Renal pelvis (tissue), 4 donors: Measurements from ENCODE around the gene TTBK2. TPM values are rescaled to one million over a fixed set of nuclear protein-coding genes. Genes with fewer than 3 reads are reported as not detected.
"Not testable (repeated sequence)": the region's sequence is repeated elsewhere in the genome, so short reads cannot be mapped to it uniquely, and the experiment has no call there.

Experiments used
- DNase-seq: peaks from one replicate; pipeline ENCODE4 v3.0.0-alpha.2; 2013
- polyA plus RNA-seq, 3 donors: library from polyadenylated mRNA; unstranded; fragments of 120-200 nt; gene quantifications; one replicate each; pipeline ENCODE4 v1.2.1, GENCODE V29; 2013; ENCODE audit not compliant: insufficient read length in 3 of 3

The TTBK2 gene
- polyA plus RNA-seq, 3 donors = 9.2 to 12.3 (median 11.7) TPM

DNA sequence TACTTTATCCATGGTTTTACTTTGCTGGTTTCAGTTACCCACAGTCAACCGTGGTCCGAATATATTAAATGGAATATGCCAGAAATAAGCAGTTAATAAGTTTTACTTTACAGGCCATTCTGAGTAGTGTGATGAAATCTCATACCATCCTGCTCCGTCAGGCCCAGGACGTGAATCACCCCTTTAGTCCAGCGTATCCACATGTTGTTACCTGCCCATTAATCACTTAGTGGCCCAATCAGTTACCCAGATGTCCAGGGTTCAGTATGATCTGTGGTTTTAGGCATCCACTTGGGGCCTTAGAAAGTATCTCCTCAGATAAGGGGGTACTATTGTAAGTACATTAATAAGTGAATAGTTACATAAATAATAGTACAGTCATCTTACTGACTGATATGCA, 88.0 kb downstream of the TTBK2 start:
- no peak for DNase-seq

DNA sequence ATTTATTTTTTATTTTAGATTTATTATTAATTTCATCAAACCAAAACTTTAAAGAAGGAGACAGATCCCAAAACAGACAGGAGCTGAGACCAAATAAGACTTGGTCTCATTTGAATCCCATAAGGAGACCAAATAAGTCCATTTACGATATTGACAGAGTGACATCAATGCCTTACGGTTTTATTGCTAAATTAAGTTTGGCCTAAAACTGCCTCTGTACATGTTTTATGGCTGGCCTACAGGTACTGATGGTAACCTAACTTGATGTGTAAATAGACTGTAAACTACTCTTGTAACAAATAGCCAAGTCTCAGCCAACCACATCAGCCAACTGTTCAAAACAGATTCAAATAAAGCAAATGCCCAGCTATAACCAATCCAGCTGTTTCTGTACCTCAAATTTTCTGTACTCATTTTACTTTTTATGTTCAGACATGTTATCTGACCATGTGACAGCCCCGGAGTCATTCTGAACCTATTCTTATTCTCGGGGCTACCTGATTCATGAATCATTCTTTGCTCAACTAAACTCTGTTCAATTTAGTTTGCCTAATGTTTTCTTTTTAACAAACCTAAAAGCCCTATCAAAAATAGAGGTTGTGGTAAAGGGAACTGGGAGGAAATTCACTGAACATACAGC, 94.2 kb downstream of the TTBK2 start:
- no peak for DNase-seq

DNA sequence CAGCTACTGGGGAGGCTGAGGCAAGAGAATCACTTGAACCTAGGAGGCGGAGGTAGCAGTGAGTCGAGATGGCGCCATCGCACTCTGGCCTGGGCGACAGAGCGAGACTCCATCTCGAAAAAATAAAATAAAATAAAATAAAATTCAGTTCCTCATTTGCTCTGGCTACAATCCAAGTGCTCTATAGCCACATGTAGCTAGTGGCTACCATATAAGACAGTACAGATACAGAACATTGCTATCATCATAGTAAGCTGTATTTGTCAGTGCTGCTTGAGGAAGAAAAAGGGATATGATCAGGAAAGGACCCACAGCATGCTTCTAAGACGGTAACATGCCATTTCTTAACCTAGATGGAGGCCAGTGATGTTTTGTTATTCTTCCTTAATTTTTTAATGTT, 95.0 kb downstream of the TTBK2 start:
- DNase-seq = no peak

DNA sequence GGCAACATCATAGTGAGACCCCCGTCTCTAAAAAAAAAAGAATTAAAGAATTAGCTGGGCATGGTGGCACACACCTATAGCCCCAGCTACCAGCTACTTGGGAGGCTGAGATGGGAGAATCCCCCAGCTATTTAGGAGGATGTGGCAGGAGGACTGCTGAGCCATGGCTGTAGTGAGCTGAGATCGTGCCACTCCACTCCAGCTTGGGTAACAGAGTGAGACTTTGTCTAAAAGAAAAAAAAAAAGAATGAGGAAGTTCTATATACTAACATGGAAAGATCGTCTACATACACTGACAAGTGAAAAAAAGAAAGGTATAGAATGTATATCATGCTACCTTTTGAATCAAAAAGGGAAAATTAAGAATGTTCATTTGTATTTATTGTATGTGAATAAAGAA, 99.8 kb downstream of the TTBK2 start:
- DNase-seq = no peak

DNA sequence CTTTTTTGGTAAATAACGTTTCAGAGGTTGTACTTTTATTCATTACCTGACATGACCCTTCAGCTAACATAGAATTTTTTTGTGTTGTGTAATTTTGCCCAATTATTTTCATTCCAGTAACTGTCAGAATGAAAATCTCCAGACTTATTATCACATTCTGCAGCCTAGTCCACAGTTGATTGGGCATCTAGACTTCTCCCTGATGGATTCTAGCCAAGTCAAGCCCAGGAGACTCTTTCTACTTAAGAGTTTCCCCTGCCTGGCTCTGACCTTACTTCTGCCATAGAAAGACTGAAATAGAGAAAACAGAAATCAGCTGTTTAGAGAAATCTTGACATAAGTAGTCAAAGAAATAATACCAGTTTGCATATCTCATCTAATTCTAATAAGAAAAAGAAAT, 100.8 kb downstream of the TTBK2 start:
- DNase-seq = no peak

DNA sequence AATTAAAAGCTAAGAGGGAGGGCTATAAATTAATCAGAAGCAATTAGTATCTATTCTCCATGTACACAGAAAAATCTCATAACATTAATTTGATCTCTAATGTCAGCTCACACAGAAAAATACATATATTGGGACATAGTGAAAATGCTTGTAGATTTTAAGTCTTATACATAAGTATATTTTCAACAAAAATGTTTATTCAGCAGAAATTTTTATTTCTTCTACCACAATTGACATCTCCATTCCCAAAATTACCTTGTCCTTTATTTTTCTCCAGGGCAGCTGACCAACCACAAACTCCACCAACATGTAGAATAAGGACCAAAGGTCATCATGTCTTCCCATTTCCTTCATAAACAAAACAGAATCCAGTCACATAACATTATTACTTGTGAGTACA, 109.1 kb downstream of the TTBK2 start:
- no peak for DNase-seq

DNA sequence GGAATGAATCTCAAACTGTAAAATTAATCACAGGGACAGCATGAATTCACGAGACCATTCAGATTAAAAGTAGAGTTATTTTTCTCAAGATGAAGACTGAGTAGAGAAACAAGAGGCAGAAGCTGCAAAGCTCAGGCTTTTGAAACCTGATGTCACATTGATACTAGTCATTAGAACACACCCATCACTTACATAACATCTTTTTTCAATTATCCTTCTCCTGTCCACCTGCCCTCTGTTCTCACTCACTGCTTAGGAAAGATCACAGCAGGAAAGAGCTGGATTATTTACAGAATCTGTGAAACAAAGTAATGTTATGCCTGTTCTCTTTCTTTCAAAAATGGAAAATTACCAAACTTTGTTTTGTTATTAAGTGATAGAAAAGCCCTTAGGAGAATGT, 111.7 kb downstream of the TTBK2 start:
- DNase-seq = no peak

DNA sequence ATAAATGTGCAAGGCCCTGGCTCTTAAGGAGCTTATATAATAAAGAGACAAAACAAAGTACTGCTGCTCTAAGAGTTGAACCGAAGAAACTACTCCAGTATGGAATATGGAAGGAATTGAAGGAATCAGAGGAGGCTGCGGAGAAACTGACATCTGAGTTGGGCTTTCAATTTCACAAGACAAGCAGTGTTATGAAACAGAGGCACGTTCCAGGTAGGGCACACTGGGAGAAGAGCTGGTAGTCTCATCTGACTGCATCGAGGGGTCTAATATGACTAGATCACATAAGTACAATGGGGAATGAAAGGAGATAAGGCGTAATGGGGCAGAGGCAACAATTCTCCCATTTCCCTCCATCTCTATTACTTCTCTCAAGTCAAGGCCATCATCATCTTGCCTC, 115.3 kb downstream of the TTBK2 start:
- DNase-seq = no peak

DNA sequence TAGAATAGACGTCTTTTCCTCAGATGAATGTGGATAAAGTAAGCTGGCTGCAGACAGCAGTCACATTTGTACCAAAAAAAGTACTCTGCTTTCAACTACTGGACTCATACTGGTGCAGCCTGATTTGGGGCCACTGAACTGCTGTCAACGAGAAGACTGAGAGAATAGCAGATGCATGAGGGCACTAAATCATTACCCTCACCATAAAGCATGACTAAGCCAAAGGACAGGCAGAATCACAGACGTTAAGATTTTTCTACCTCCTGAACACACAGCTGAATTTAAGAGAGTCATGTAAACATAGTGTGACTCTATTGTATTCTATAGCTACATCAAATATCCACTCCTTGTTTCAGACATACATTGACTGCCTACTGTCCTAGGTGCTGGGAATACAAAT, 115.8 kb downstream of the TTBK2 start:
- DNase-seq = no peak

DNA sequence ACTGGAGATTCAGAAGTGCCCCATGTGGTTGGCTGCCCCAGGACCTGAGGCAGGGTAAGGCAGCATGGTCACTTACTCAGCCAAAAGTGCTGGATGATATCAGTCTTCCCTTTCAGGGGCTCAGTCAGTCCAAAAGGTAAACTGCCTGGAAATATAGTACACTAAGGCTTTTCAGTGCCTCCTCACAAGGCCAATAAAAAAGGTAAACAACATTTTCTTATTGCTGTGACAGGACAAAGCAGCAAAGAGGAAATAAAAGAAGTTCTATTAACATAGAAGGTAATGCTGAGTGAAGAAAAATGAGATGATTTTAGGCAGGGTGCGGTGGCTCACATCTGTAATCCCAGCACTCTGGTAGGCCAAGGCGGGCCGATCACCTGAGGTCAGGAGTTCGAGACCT, 117.1 kb downstream of the TTBK2 start:
- DNase-seq = no peak

DNA sequence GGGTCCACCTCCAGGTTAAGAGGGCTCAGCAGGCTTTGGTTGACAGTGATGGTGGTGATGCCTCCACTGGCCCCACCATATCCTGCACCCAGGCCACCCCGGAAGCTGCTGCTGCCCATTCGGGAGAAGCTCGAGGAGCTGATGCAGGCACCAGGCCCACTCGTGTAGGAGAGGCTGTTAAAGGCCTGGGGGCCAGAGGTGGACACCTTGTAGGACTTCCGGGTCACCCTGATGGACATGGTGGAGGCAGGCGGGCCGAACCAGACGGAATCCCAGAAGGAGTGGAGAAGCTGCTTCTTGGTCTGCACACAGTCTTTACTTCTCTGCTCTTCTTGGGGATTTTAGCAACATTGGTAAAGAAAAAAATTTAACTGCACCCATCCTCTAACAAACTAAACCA, 118.4 kb downstream of the TTBK2 start:
- no peak for DNase-seq

DNA sequence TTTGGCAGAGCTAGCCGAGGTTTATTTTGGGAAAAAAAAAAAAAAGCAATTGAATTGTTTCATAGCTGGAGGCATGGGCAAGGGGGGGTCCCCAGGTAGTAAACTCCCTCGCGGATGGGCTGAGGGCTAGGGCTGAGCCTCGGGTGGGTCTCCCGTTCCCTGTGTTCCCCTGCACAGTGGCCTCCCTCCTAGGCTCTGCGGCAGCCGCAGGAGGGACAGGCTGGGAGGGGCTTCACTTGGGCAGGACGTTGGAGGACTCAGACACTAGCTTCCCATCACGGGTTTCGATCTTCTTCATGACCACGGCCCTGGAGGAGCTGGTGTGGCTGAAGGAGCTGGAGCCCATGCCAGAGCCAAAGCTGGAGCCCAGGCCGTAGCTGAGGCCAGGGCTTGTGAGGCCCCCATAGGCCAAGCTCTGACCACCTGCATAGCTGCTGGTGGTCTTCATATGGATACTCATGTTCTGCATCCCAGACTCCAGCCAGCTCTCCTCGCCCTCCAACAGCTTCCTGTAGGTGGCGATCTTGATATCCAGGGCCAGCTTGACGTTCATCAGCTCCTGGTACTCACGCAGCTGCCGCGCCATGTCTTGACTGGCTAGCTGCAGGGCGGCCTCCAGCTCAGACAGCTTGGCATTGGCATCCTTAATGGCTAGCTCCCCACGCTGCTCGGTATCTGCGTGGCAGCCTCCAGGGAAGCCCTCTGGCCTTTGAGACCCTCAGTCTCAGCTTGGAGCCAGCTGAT, 119.7 kb downstream of the TTBK2 start:
- DNase-seq = no peak

DNA sequence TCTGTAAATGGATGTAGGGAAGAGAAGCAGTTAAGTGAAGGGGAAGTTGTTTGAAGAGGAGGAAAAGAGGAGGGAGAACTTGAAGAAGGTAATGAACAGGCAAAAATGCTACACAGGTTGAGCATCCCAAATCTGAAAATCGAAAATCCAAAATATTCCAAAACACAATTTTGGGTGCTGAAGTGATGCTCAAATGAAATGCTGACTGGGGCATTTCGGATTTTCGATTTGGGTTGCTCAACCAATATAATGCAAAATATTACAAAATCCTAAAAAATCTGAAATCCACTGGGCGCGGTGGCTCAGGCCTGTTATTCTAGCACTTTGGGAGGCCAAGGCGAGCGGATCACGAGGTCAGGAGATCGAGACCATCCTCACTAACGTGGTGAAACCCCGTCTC, 121.8 kb downstream of the TTBK2 start:
- no peak for DNase-seq

DNA sequence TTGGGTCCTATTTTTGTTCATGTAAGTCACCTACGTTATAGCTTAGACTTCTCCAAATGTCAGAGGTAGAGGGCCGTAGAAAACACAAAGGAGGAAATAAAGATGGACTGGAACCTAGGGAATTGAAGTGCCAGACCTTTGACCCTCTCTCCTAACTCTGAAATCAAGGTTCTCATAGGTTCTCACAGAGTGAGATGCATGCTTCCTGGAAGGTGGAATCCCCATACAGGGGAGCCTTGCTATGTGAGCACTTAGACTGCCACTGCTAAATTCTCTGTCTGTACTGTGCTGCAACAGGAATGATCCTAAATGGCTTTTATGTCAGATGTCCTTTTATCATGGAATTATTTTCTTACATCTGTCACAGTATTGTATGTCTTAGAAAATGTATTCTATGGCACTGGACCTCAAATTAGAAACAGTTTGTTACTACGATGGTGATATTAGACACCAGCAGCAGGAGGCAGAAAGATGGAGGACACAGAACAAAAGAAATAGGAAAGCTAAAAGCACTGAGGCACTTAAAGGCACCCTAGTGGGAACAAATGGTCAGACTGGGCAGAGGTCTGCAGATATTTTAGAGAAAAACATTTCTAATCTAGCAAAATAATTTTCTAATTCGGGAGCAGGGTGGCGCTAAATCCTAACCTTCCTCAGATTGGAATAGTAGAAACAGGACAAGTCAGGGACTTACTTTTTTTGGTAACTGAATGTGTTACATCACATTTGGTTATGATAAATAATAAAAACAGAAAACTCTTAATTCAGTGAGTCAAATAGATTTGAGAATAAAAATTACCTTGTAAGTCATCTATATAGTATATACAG, 123.4 kb downstream of the TTBK2 start:
- DNase-seq = no peak

DNA sequence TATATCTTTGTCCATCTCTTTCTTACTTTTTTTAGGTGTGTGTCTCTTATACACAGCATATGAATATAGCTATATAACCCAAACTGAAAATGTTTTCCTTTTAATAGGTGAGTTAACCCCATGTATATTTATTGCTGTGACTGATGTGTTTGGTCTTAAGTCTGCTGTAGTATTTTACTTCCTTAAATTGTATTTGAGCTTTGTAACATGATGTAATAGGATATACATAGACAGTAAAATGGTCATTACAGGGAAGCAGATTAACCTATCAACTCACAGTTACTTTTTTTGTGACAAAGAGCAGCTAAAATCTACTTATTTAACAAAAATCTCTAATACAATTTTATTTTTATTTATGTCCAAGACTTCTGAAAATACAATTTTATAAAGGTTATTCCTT, 131.9 kb downstream of the TTBK2 start:
- no peak for DNase-seq

DNA sequence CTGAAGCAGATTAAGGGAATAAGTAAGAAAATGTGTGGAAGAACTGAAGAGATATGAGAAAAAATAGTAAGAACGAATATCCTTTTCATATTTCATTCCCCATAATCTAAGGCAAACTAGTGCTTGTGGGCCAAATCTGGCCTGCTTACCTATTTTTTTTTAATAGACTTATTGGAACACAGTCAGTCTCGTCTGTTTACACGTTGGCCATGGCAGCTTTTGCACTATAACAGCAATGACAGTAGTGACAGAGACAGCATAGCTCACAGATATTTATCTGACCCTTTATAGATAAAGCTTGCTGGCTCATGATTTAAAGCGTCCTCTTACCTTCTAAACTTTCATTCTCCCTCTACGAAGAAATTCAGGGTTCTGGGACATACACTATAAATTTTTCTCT, 133.6 kb downstream of the TTBK2 start:
- no peak for DNase-seq

DNA sequence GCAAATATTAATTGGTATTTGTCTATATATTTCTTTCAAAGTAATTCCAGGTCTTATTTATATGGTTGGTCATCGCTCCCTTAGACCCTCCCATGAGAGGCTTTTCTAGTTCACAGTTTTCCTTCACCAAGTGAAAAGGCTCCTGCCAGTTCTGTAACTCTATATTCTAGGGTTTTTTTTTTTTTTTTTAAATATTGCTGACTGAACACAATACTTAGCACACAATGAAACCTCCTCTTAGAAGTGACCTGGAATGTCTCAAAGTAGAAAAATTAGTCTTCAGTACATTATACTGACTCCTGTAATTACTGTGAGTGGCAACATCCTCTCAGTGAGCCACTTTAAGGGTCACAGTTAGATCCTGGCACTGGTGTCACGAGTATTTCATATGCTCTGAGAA, 135.0 kb downstream of the TTBK2 start:
- DNase-seq = no peak

DNA sequence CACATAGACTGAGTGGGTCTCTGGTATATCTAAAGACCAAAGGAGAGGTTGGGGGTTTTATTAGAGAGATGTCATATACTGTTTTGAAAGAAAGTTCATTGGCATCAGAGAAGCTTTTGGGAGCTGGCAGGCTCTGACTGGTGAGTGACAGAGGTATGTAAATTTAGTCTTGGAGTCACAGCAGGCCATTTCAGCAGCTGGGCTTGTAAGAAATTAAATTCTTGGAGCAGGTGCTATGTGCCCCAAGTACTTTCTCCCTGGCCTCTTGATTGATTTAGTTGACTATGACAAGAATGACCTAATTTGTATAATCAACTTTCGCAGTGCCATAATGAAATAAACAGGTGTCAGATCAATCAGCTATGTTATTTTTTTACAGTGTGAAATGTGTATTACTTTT, 135.9 kb downstream of the TTBK2 start:
- no peak for DNase-seq

DNA sequence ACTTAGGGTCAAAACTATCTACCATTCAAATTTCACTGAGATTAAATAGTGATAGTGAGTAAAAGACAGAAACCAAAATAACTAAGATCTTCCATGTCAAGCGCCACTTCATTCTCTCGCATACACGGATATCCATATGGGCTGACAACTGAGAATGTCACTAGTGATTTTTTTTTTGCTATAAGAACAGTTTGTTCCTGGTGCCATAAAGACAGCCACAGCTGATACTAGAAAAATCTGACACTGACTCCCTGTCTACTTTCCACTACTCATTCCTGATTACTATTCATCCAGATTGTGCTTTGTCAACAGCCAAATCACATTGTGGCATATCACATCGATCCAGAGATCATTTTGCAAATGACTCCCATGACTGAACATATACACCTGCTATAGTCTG, 137.9 kb downstream of the TTBK2 start:
- DNase-seq = no peak

DNA sequence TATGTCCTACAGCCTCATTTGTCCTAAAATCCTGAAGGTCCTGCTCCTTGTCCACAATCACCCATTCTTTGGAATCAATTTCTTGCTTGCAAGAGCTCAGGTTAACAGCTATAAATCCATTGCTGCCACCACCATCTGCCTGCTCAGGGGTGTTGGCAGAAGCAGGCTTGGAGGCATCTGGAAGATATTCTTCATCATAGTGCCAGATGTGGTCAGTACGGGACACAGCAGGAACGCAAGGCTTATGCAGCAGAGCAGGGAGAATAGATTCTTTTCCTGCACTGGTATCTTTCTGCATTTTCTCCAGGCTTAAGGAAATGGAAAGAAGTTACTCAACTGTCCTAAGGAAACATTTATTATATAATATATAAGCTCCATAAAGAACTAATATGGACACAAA, 145.2 kb downstream of the TTBK2 start:
- no peak for DNase-seq

DNA sequence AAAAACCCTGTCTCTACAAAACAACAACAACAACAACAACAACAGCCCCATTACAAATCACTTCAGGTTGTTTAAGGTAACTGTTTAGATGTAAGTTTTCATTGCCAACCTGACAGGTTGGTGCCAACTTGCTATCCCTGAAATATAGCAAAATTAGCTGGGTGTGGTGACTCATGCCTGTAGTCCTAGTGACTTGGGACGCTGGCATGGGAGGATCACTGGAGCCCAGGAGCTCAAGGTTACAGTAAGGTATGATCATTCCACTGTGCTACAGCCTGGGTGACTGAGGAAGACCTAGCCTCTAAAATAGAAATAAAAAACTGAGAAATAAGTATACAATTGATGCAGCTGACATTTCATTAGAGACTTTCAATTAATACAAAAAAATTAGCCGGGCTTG, 147.7 kb downstream of the TTBK2 start:
- no peak for DNase-seq

DNA sequence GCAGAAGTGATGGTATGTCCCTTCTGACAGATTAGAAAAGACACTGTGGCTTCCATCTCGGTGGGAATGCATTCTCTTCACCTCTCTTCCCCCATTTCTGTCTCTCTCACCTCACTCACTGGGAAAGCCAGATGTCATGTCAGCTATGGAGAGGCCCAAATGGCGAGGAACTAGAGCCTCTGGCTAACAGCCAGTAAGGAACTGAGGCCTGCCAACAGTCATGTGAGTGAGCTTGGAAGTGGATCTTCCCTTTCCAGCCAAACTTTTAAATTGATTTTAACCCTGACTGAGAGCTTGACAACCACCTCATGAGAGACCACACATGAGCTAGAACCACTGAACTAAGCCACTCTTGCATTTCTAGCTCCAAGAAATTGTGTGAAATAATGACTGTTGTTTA, 148.4 kb downstream of the TTBK2 start:
- no peak for DNase-seq

DNA sequence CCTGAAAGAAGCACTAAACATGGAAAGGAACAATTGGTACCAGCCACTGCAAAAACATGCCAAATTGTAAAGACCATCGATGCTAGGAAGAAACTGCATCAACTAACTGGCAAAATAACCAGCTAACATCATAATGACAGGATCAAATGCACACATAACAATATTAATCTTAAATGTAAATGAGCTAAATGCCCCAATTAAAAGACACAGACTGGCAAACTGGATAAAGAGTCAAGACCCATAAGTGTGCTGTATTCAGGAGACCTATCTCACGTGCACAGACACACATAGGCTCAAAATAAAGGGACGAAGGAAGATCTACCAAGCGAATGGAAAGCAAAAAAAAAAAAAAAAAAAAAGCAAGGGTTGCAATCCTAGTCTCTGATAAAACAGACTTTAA, 154.5 kb downstream of the TTBK2 start:
- DNase-seq = not testable (repeated sequence)
